Measurements from ENCODE around the gene CREB3. TPM values are rescaled to one million over a fixed set of nuclear protein-coding genes. Genes with fewer than 3 reads are reported as not detected.
A peak's percentile ranks its signal among the peaks of the same experiment; 100 is the strongest.

The CREB3 gene
- total and polyA plus RNA-seq, 9 of the 15 experiments (the other 6 are each of a cell fraction or from before 2014, with no cell fraction given), result 5.7 to 18.3 (median 14.9) TPM

DNA sequence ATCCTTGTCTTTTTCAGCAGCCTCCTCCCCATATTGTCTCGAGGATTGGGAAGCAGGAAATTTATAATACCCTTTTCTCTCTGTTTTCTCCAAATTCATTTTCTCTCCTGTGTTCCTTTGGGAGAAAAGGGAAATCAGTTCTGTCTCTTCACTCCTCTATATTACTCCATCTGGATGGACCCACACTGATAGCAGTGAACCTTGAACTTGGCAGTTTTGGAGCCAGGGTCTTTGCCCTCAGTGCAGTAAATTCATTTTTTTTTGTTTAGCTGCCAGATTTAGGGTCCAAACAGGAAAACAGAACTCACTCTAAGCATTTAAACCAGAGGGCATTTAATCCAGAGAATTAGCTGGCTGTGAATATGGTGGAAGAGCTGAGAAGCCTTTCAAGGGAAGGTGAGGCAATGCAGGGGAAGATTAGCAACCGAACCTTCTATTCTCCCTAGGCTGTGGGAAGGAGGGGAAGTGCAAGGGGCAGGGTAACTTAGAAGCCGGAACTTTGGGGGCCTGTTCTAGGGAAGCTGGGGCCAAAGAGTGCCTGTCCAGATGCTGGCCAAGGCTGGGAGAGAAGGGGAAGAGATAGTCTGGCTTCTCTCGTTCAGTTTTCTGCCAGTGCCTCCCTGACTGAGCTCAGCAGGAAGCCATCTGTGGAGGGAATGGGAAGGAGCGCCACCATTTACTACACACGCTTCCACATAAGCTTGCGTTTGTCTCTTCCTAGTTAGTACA lies 42.6 kb downstream of the CREB3 start:
- H2AFZ ChIP-seq (ENCODE audit: low read depth, low read length), result peak overlapping the region; percentile 75; the same call in 1 of the 2 replicates
- no TSS peak for BruUV-seq (replicated peaks)
- POLR2A ChIA-PET, result interaction anchor here (0.9 to 1.1 kb wide), 3 partner anchors 8 to 36 kb away, joined by 3 to 4 read pairs (median 3); no protein-coding TSS in a partner anchor
- H3K79me2 ChIP-seq (ENCODE audit: control insufficient read depth, insufficient read depth, low read length), result peaks cover 9% of the 10 kb centered on the region
- no peaks in the 10 kb centered on the region for H4K20me1 ChIP-seq (replicated peaks; ENCODE audit: control insufficient read depth, insufficient read depth, low read length)
- H3K9ac ChIP-seq (ENCODE audit: insufficient read depth in 1 of 2, low read depth in 2 of 2, low read length in 2 of 2), result peak overlapping the region; percentile 51 to 84; a peak in 3 of 4 replicates
- peaks cover 6 to 23% of the 10 kb centered on the region in 2 experiments; a peak in 4 of 5 replicates for H3K4me1 ChIP-seq (replicated peaks in 1 of 2; ENCODE audit: control insufficient read depth in 2 of 2, insufficient read depth in 2 of 2, low read length in 2 of 2)
- H3K9me1 ChIP-seq (ENCODE audit: control insufficient read depth, insufficient read depth, low read length), result no peaks in the 10 kb centered on the region
- peak overlapping the region; percentile 73; the same call in 2 of the 3 replicates for H3K27ac ChIP-seq (ENCODE audit: extremely low read depth, low read depth, low read length)
- in situ Hi-C loops (cut with MboI) (no loop called here), intact Hi-C loops (cut with micrococcal nuclease) (loop anchor here (5.0 kb wide), 1 partner anchor 38 kb away; no protein-coding TSS in a partner anchor)
- 27% methylated on average over 7 of the region's 7 CpGs for WGBS (ENCODE audit: insufficient coverage, low coverage, missing lambda C conversion rate)
- TF ChIP-seq KLF6 (CRISPR knock-in tag; IDR thresholded peaks at IDR 0.05; ENCODE audit: borderline replicate concordance) (no peak), SPI1 (IDR thresholded peaks at IDR 0.05; ENCODE audit: borderline replicate concordance, low read depth, low read length) (peak; percentile 67; the same call in 1 of the 2 replicates), KAT2B (IDR thresholded peaks at IDR 0.05; ENCODE audit: low read depth, low read length) (no peak), PTRF (tag; IDR thresholded peaks at IDR 0.05) (no peak)
- TF ChIP-seq, protein P1, sequence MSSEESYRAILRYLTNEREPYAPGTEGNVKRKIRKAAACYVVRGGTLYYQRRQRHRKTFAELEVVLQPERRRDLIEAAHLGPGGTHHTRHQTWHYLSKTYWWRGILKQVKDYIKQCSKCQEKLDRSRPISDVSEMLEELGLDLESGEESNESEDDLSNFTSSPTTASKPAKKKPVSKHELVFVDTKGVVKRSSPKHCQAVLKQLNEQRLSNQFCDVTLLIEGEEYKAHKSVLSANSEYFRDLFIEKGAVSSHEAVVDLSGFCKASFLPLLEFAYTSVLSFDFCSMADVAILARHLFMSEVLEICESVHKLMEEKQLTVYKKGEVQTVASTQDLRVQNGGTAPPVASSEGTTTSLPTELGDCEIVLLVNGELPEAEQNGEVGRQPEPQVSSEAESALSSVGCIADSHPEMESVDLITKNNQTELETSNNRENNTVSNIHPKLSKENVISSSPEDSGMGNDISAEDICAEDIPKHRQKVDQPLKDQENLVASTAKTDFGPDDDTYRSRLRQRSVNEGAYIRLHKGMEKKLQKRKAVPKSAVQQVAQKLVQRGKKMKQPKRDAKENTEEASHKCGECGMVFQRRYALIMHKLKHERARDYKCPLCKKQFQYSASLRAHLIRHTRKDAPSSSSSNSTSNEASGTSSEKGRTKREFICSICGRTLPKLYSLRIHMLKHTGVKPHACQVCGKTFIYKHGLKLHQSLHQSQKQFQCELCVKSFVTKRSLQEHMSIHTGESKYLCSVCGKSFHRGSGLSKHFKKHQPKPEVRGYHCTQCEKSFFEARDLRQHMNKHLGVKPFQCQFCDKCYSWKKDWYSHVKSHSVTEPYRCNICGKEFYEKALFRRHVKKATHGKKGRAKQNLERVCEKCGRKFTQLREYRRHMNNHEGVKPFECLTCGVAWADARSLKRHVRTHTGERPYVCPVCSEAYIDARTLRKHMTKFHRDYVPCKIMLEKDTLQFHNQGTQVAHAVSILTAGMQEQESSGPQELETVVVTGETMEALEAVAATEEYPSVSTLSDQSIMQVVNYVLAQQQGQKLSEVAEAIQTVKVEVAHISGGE (CRISPR knock-in tag; IDR thresholded peaks at IDR 0.05), result 0 out of 6 replicates have a peak, but pooled peaks of 1 of the 3 experiments have one; percentile 15
- H3K4me2 ChIP-seq (ENCODE audit: insufficient read depth, low read length), result peak overlapping the region; percentile 62
- H3K4me3 ChIP-seq, result no peak overlapping the region
- ATAC-seq, result peak; percentile 81
- H3K36me3 ChIP-seq (ENCODE audit: control insufficient read depth, insufficient read depth, low read length), result 0 out of 3 replicates have a peak, but pooled peaks cover 4% of the 10 kb centered on the region
- DNase-seq (ENCODE audit: extremely low read depth in 1 of 4, low spot score in 3 of 4), result peak in 2 of 4 experiments; percentile 13 to 29
- FAIRE-seq, result peak; percentile 75
- CTCF ChIA-PET (ENCODE audit: low intra/inter-chr PET ratio), result no interaction called here
- H3K9me3 ChIP-seq (replicated peaks; ENCODE audit: control insufficient read depth, insufficient read depth, low read depth, low read length), result no peaks in the 10 kb centered on the region
- H3K27me3 ChIP-seq (ENCODE audit: control insufficient read depth in 2 of 2, insufficient read depth in 2 of 2, low read length in 2 of 2), result no peaks in the 10 kb centered on the region
